Suprapubic skin (tissue), 4 donors: ENCODE results near the gene CREB3. TPM values are rescaled to one million over a fixed set of nuclear protein-coding genes. Genes with fewer than 3 reads are reported as not detected.

ENCODE experiments used
- DNase-seq, 2 donors: peaks; one replicate each; pipeline ENCODE4 v3.0.0-alpha.2; 2019; ENCODE audit warnings: low spot score in 2 of 2
- H3K27ac ChIP-seq: fragments of 200-600 bp; sonication (generic); one replicate; pipeline ENCODE4 v1.5.1; 2019
- H3K27me3 ChIP-seq: fragments of 200-600 bp; sonication (generic); one replicate; pipeline ENCODE4 v1.5.1; 2019
- H3K36me3 ChIP-seq: fragments of 200-600 bp; sonication (generic); one replicate; pipeline ENCODE4 v1.5.1; 2019
- H3K4me1 ChIP-seq: fragments of 200-600 bp; sonication (generic); one replicate; pipeline ENCODE4 v1.5.1; 2019
- H3K4me3 ChIP-seq: fragments of 200-600 bp; sonication (generic); one replicate; pipeline ENCODE4 v1.5.1; 2019; ENCODE audit warnings: mild to moderate bottlenecking
- H3K9me3 ChIP-seq: fragments of 200-600 bp; sonication (generic); one replicate; pipeline ENCODE4 v1.5.1; 2019
- CTCF ChIP-seq, 2 donors: fragments of 200-600 bp in 1 of 2; fragments of 450-650 bp in 1 of 2; sonication (generic) in 1 of 2; IDR thresholded peaks; one replicate each; pipeline ENCODE4 v1.5.1; 2016 to 2019; ENCODE audit warnings: antibody characterized with exemption in 2 of 2, mild to moderate bottlenecking in 1 of 2, moderate library complexity in 1 of 2
- EP300 ChIP-seq: sonication (generic); formaldehyde crosslinking; IDR thresholded peaks from one replicate; pipeline ENCODE4 v1.6.1; 2017; ENCODE audit warnings: antibody characterized with exemption
- POLR2A ChIP-seq, 2 donors: fragments of 450-650 bp; IDR thresholded peaks; one replicate each; pipeline ENCODE4 v1.6.1; 2017; ENCODE audit warnings: antibody characterized with exemption in 2 of 2, mild to moderate bottlenecking in 2 of 2, moderate library complexity in 2 of 2
- POLR2AphosphoS5 ChIP-seq, 3 donors: sonication (generic); formaldehyde crosslinking; IDR thresholded peaks; one replicate each; pipeline ENCODE4 v1.6.1; 2017; ENCODE audit warnings: antibody characterized with exemption in 3 of 3
- WGBS: methylation state at CpG from one replicate; pipeline ENCODE4 v1.1.5; 2018; 5-methylcytosine and 5-hydroxymethylcytosine counted together
- total RNA-seq, 4 donors: library from RNA; depleted of rRNA; stranded (reverse); fragments of >200 nt; gene quantifications; one replicate each; pipeline ENCODE4 v1.1.0, GENCODE V29; 2016

Gene CREB3
- total RNA-seq, 4 donors from 2014 or later = 18.8 to 24.1 (median 23.1) TPM

- Histone ChIP-seq H3K4me3 (no peak overlapping the region), H3K9me3 (no peaks in the 10 kb centered on the region), H3K36me3 (peaks cover 16% of the 10 kb centered on the region), H3K4me1 (peaks cover 32% of the 10 kb centered on the region), H3K27me3 (no peaks in the 10 kb centered on the region), H3K27ac (peak overlapping the region; percentile 41)
- DNase-seq = no peak
- TF ChIP-seq EP300 = no peak
- no peak for TF ChIP-seq CTCF (IDR thresholded peaks at IDR 0.05)
- no peak for TF ChIP-seq POLR2A (IDR thresholded peaks at IDR 0.05)
- TF ChIP-seq POLR2AphosphoS5 (IDR thresholded peaks at IDR 0.05) = no peak
- WGBS = 45% methylated on average over 3 of the region's 3 CpGs
Observed at GRCh38 chr9:35758475-35759050, 26.1 kb downstream of the CREB3 start.

- no peaks in the 10 kb centered on the region for H3K9me3 ChIP-seq
- H3K4me3 ChIP-seq = no peak overlapping the region
- peaks cover 3% of the 10 kb centered on the region for H3K36me3 ChIP-seq
- H3K27me3 ChIP-seq = no peaks in the 10 kb centered on the region
- H3K27ac ChIP-seq = no peak overlapping the region
- no peak for DNase-seq
- 92% methylated on average over 4 of the region's 4 CpGs for WGBS
- TF ChIP-seq POLR2AphosphoS5 (IDR thresholded peaks at IDR 0.05) (no peak), CTCF (IDR thresholded peaks at IDR 0.05) (no peak), POLR2A (IDR thresholded peaks at IDR 0.05) (no peak), EP300 (no peak)
- peaks cover 32% of the 10 kb centered on the region for H3K4me1 ChIP-seq
Observed at GRCh38 chr9:35759795-35760194, 27.3 kb downstream of the CREB3 start.

GRCh38 chr9:35760651-35761050 is 28.2 kb downstream of the CREB3 start:
- H3K36me3 ChIP-seq = no peaks in the 10 kb centered on the region
- DNase-seq = no peak
- no peak overlapping the region for H3K4me3 ChIP-seq
- H3K4me1 ChIP-seq = peaks cover 32% of the 10 kb centered on the region
- H3K9me3 ChIP-seq = no peaks in the 10 kb centered on the region
- TF ChIP-seq POLR2A (IDR thresholded peaks at IDR 0.05) = no peak
- TF ChIP-seq POLR2AphosphoS5 (IDR thresholded peaks at IDR 0.05) = no peak
- no peak for TF ChIP-seq CTCF (IDR thresholded peaks at IDR 0.05)
- TF ChIP-seq EP300 = no peak
- 74% methylated on average over 2 of the region's 2 CpGs for WGBS
- H3K27me3 ChIP-seq = no peaks in the 10 kb centered on the region
- H3K27ac ChIP-seq = no peak overlapping the region

- H3K27me3 ChIP-seq = no peaks in the 10 kb centered on the region
- no peak overlapping the region for H3K4me3 ChIP-seq
- no peak overlapping the region for H3K27ac ChIP-seq
- no peaks in the 10 kb centered on the region for H3K9me3 ChIP-seq
- WGBS = 73% methylated on average over 2 of the region's 2 CpGs
- no peak for TF ChIP-seq EP300
- TF ChIP-seq POLR2A (IDR thresholded peaks at IDR 0.05) = no peak
- no peak for TF ChIP-seq CTCF (IDR thresholded peaks at IDR 0.05)
- no peak for TF ChIP-seq POLR2AphosphoS5 (IDR thresholded peaks at IDR 0.05)
- peaks cover 7% of the 10 kb centered on the region for H3K4me1 ChIP-seq
- DNase-seq = no peak
- H3K36me3 ChIP-seq = no peaks in the 10 kb centered on the region
Observed at GRCh38 chr9:35763181-35763580, 30.7 kb downstream of the CREB3 start.

- no peak for TF ChIP-seq POLR2A (IDR thresholded peaks at IDR 0.05)
- TF ChIP-seq CTCF (IDR thresholded peaks at IDR 0.05) = no peak
- TF ChIP-seq POLR2AphosphoS5 (IDR thresholded peaks at IDR 0.05) = no peak
- no peak for TF ChIP-seq EP300
- no peak for DNase-seq
- 95% methylated on average over 1 of the region's 1 CpG for WGBS
- no peaks in the 10 kb centered on the region for H3K27me3 ChIP-seq
- no peak overlapping the region for H3K27ac ChIP-seq
- H3K4me3 ChIP-seq = no peak overlapping the region
- H3K9me3 ChIP-seq = no peaks in the 10 kb centered on the region
- H3K36me3 ChIP-seq = no peaks in the 10 kb centered on the region
- H3K4me1 ChIP-seq = peaks cover 3% of the 10 kb centered on the region
Observed at GRCh38 chr9:35763803-35764202, 31.3 kb downstream of the CREB3 start.
